ENCODE data around the gene EYA2. TPM values are rescaled to one million over a fixed set of nuclear protein-coding genes. Genes with fewer than 3 reads are reported as not detected.

Gene EYA2
- total and polyA plus RNA-seq, 4 donors, result 1.6 to 4.4 (median 2.1) TPM

DNA sequence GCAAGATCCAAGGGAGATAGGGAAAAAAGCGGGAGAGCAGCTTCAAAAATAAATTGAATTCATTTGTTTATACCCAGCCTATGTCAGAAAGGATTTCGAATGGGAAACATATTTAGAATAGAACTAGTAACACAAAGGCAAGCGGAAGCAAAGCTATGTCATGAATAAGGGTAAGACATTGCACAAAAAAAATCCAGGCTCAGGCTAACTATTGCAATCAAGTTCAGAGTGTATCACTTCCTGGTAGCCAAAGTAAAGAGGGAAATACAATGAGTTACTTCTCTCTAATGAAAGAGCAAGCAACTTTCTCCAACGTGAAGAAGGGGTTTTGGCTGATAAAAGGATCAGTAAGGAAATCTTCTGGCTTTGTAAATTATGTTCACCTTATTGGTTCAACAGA lies 249.0 kb downstream of the EYA2 start:
- peaks cover 0 to 5% (median under 1%) of the 10 kb centered on the region in 4 donors for H3K9me3 ChIP-seq (ENCODE audit: control insufficient read depth in 4 of 4, insufficient read depth in 3 of 4, low read length in 3 of 4)
- no peak overlapping the region for H3K4me3 ChIP-seq
- no peaks in the 10 kb centered on the region for H3K27me3 ChIP-seq (ENCODE audit: control insufficient read depth in 3 of 3, insufficient read depth in 3 of 3, low read length in 2 of 3)
- ATAC-seq (ENCODE audit: insufficient read depth, low FRiP score), result peak; percentile 53
- DNase-seq, result no peak
- no peak overlapping the region for H3K9ac ChIP-seq (ENCODE audit: insufficient read depth in 1 of 2, low read length in 2 of 2)
- H3K27ac ChIP-seq (ENCODE audit: low read depth in 1 of 2, low read length in 1 of 2), result no peak overlapping the region
- TF ChIP-seq, protein P1, sequence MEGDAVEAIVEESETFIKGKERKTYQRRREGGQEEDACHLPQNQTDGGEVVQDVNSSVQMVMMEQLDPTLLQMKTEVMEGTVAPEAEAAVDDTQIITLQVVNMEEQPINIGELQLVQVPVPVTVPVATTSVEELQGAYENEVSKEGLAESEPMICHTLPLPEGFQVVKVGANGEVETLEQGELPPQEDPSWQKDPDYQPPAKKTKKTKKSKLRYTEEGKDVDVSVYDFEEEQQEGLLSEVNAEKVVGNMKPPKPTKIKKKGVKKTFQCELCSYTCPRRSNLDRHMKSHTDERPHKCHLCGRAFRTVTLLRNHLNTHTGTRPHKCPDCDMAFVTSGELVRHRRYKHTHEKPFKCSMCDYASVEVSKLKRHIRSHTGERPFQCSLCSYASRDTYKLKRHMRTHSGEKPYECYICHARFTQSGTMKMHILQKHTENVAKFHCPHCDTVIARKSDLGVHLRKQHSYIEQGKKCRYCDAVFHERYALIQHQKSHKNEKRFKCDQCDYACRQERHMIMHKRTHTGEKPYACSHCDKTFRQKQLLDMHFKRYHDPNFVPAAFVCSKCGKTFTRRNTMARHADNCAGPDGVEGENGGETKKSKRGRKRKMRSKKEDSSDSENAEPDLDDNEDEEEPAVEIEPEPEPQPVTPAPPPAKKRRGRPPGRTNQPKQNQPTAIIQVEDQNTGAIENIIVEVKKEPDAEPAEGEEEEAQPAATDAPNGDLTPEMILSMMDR (IDR thresholded peaks at IDR 0.05; ENCODE audit: control extremely low read depth, extremely low read depth), result no peak
- 59 to 64% methylated on average over 4 of the region's 4 CpGs for WGBS, 2 donors
- H3K4me1 ChIP-seq (ENCODE audit: control insufficient read depth in 5 of 5, insufficient read depth in 5 of 5, low read length in 5 of 5), result peaks cover 0 to 14% (median 5%) of the 10 kb centered on the region in 5 donors
- no peaks in the 10 kb centered on the region for H3K36me3 ChIP-seq (ENCODE audit: control insufficient read depth in 4 of 4, insufficient read depth in 4 of 4, low read length in 4 of 4)

GRCh38 chr20:47144463-47144862 lies 249.8 kb downstream of the EYA2 start:
- WGBS, 2 donors, result 92 to 95% methylated on average over 4 of the region's 4 CpGs
- TF ChIP-seq, protein P1 (IDR thresholded peaks at IDR 0.05; ENCODE audit: control extremely low read depth, extremely low read depth), result no peak
- no peak overlapping the region for H3K9ac ChIP-seq (ENCODE audit: insufficient read depth in 1 of 2, low read length in 2 of 2)
- peaks cover 0 to 14% (median 5%) of the 10 kb centered on the region in 5 donors for H3K4me1 ChIP-seq (ENCODE audit: control insufficient read depth in 5 of 5, insufficient read depth in 5 of 5, low read length in 5 of 5)
- no peaks in the 10 kb centered on the region for H3K27me3 ChIP-seq (ENCODE audit: control insufficient read depth in 3 of 3, insufficient read depth in 3 of 3, low read length in 2 of 3)
- H3K36me3 ChIP-seq (ENCODE audit: control insufficient read depth in 4 of 4, insufficient read depth in 4 of 4, low read length in 4 of 4), result no peaks in the 10 kb centered on the region
- no peak for DNase-seq
- H3K9me3 ChIP-seq (ENCODE audit: control insufficient read depth in 4 of 4, insufficient read depth in 3 of 4, low read length in 3 of 4), result peaks cover 0 to 5% (median under 1%) of the 10 kb centered on the region in 4 donors
- ATAC-seq (ENCODE audit: insufficient read depth, low FRiP score), result no peak
- no peak overlapping the region for H3K4me3 ChIP-seq
- H3K27ac ChIP-seq (ENCODE audit: low read depth in 1 of 2, low read length in 1 of 2), result no peak overlapping the region

DNA sequence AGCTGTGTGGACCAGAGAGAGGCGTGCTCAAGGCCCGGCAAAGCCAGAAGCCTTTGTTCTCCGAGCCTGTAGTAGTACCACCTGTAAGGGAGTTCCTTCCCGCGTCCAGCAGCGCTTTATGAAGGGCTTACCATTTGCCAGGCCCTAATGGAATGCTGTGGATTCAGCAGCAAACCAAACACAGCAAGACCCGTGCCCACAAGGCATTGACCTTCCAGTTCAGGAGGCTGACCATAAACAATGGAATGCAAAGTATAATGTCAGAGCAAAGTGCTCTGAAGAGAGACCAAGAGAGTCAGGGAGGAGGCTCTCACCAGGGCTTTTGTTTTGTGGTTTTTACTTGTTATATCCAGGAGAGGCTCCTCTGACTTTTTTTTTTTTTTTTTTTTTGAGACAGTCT lies 252.0 kb downstream of the EYA2 start:
- peaks cover 0 to 2% (median 0%) of the 10 kb centered on the region in 4 donors for H3K9me3 ChIP-seq (ENCODE audit: control insufficient read depth in 4 of 4, insufficient read depth in 3 of 4, low read length in 3 of 4)
- H3K4me3 ChIP-seq, result no peak overlapping the region
- TF ChIP-seq, protein P1 (IDR thresholded peaks at IDR 0.05; ENCODE audit: control extremely low read depth, extremely low read depth), result no peak
- no peak overlapping the region for H3K27ac ChIP-seq (ENCODE audit: low read depth in 1 of 2, low read length in 1 of 2)
- no peak for DNase-seq
- 79 to 84% methylated on average over 7 of the region's 7 CpGs for WGBS, 2 donors
- H3K27me3 ChIP-seq (ENCODE audit: control insufficient read depth in 3 of 3, insufficient read depth in 3 of 3, low read length in 2 of 3), result no peaks in the 10 kb centered on the region
- H3K36me3 ChIP-seq (ENCODE audit: control insufficient read depth in 4 of 4, insufficient read depth in 4 of 4, low read length in 4 of 4), result no peaks in the 10 kb centered on the region
- ATAC-seq (ENCODE audit: insufficient read depth, low FRiP score), result no peak
- no peak overlapping the region for H3K9ac ChIP-seq (ENCODE audit: insufficient read depth in 1 of 2, low read length in 2 of 2)
- peaks cover 0 to 5% (median 3%) of the 10 kb centered on the region in 5 donors for H3K4me1 ChIP-seq (ENCODE audit: control insufficient read depth in 5 of 5, insufficient read depth in 5 of 5, low read length in 5 of 5)

GRCh38 chr20:47148059-47148458 lies 253.4 kb downstream of the EYA2 start:
- H3K4me3 ChIP-seq, result no peak overlapping the region
- 95 to 96% methylated on average over 2 of the region's 2 CpGs for WGBS, 2 donors
- ATAC-seq (ENCODE audit: insufficient read depth, low FRiP score), result no peak
- DNase-seq, result no peak
- no peaks in the 10 kb centered on the region for H3K4me1 ChIP-seq (ENCODE audit: control insufficient read depth in 5 of 5, insufficient read depth in 5 of 5, low read length in 5 of 5)
- TF ChIP-seq, protein P1 (IDR thresholded peaks at IDR 0.05; ENCODE audit: control extremely low read depth, extremely low read depth), result no peak
- H3K9me3 ChIP-seq (ENCODE audit: control insufficient read depth in 4 of 4, insufficient read depth in 3 of 4, low read length in 3 of 4), result no peaks in the 10 kb centered on the region
- no peaks in the 10 kb centered on the region for H3K27me3 ChIP-seq (ENCODE audit: control insufficient read depth in 3 of 3, insufficient read depth in 3 of 3, low read length in 2 of 3)
- no peak overlapping the region for H3K9ac ChIP-seq (ENCODE audit: insufficient read depth in 1 of 2, low read length in 2 of 2)
- H3K36me3 ChIP-seq (ENCODE audit: control insufficient read depth in 4 of 4, insufficient read depth in 4 of 4, low read length in 4 of 4), result no peaks in the 10 kb centered on the region
- H3K27ac ChIP-seq (ENCODE audit: low read depth in 1 of 2, low read length in 1 of 2), result no peak overlapping the region
